Osteocyte (in vitro differentiated cells): ENCODE results near the gene PREP. TPM values are rescaled to one million over a fixed set of nuclear protein-coding genes. Genes with fewer than 3 reads are reported as not detected.

Source experiments
- DNase-seq: peaks from one replicate; pipeline ENCODE4 v3.0.0; 2021; ENCODE audit warnings: mixed read lengths; ENCODE audit not compliant: unreplicated experiment; ENCODE audit errors: extremely low spot score
- H3K27ac Mint-ChIP-seq: one replicate; pipeline ENCODE4 v1.8.0; 2021; ENCODE audit warnings: mild to moderate bottlenecking, mixed read lengths; ENCODE audit not compliant: unreplicated experiment
- H3K27me3 Mint-ChIP-seq: one replicate; pipeline ENCODE4 v1.8.0; 2021; ENCODE audit warnings: mixed read lengths; ENCODE audit not compliant: unreplicated experiment
- H3K36me3 Mint-ChIP-seq: one replicate; pipeline ENCODE4 v1.8.0; 2021; ENCODE audit warnings: mixed read lengths; ENCODE audit not compliant: unreplicated experiment
- H3K4me1 Mint-ChIP-seq: one replicate; pipeline ENCODE4 v1.8.0; 2021; ENCODE audit warnings: mixed read lengths; ENCODE audit not compliant: unreplicated experiment
- H3K4me3 Mint-ChIP-seq: one replicate; pipeline ENCODE4 v1.8.0; 2021; ENCODE audit warnings: mild to moderate bottlenecking, moderate library complexity, mixed read lengths; ENCODE audit not compliant: unreplicated experiment
- H3K9me3 Mint-ChIP-seq: one replicate; pipeline ENCODE4 v1.8.0; 2021; ENCODE audit warnings: mixed read lengths; ENCODE audit not compliant: unreplicated experiment
- total RNA-seq: library from RNA; stranded (reverse); gene quantifications from 2 replicates; pipeline ENCODE4 v1.2.1, GENCODE V29; 2021
- TF ChIP-seq, protein P1 (sequence below): fragments of 200-600 bp; sonication (generic); IDR thresholded peaks from 2 replicates; pipeline ENCODE4 v1.5.0; 2021; ENCODE audit warnings: antibody characterized with exemption, mild to moderate bottlenecking, moderate library complexity

The PREP gene
- total RNA-seq, 1 donor from 2014 or later, result 36.9 TPM

DNA sequence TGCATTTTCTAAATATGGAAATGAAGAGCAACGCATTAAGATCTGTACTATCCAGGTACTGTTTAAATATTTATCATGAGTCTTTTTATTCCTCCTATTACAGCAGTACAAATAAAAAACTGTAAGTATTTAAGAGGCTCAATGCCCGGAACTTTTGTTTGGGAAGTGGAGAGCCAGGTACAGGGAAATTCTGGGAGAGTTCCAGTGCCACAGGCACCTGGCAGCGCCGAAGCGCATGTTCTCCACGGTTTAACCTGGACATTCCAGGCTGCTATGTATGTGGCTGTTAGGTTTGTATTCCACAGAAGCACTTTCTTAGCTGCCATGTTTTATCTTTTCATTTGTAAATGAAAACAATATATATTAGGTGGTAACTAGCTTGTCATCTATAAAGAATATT, 81.7 kb downstream of the PREP start:
- Mint-ChIP-seq H3K9me3 (no peaks in the 10 kb centered on the region), H3K27me3 (no peaks in the 10 kb centered on the region), H3K27ac (no peak overlapping the region), H3K4me1 (peaks cover 25% of the 10 kb centered on the region), H3K4me3 (no peak overlapping the region), H3K36me3 (peaks cover 28% of the 10 kb centered on the region)
- TF ChIP-seq, protein P1, sequence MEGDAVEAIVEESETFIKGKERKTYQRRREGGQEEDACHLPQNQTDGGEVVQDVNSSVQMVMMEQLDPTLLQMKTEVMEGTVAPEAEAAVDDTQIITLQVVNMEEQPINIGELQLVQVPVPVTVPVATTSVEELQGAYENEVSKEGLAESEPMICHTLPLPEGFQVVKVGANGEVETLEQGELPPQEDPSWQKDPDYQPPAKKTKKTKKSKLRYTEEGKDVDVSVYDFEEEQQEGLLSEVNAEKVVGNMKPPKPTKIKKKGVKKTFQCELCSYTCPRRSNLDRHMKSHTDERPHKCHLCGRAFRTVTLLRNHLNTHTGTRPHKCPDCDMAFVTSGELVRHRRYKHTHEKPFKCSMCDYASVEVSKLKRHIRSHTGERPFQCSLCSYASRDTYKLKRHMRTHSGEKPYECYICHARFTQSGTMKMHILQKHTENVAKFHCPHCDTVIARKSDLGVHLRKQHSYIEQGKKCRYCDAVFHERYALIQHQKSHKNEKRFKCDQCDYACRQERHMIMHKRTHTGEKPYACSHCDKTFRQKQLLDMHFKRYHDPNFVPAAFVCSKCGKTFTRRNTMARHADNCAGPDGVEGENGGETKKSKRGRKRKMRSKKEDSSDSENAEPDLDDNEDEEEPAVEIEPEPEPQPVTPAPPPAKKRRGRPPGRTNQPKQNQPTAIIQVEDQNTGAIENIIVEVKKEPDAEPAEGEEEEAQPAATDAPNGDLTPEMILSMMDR, result no peak
- DNase-seq, result no peak

DNA sequence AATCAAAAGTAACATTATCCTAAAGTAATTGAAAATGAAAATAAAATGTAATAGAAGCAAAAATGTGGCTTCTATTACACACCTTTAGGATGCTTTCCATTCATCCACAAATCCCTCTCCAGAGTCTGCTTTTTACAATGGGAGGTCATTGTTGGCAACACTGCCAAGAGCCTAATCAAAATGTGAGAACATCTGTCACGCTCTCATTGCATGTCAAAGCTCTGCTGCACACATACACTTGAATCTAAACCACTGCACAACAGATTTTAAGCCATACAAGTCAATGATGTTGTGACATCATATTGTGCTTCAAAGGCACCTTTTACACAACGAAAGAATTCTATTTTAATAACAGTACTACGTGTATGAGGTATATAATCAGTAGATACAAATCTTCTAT, 82.1 kb downstream of the PREP start:
- H3K4me1 Mint-ChIP-seq, result peaks cover 25% of the 10 kb centered on the region
- no peaks in the 10 kb centered on the region for H3K27me3 Mint-ChIP-seq
- H3K9me3 Mint-ChIP-seq, result no peaks in the 10 kb centered on the region
- TF ChIP-seq, protein P1, result no peak
- no peak overlapping the region for H3K27ac Mint-ChIP-seq
- no peak for DNase-seq
- no peak overlapping the region for H3K4me3 Mint-ChIP-seq
- H3K36me3 Mint-ChIP-seq, result peaks cover 32% of the 10 kb centered on the region

DNA sequence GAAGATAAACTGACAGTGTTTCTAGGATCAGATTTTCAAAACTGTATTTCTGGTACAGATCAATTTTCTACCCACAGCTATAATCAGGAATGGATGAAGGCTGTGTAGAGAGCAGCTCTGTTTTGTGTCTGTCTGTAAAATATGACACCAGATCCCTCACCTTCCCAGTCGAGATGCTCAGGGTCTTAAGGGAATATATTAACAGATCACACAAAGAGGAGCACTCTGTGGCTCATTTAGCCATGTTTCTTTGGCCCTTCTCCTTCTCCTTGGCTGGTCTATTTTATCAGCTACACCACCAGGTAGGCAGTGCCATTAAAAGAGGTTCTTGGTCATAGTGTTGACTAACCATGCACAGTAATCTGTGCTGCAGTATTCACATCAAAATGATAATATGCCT, 82.6 kb downstream of the PREP start:
- no peak for DNase-seq
- peaks cover 31% of the 10 kb centered on the region for H3K36me3 Mint-ChIP-seq
- peaks cover 25% of the 10 kb centered on the region for H3K4me1 Mint-ChIP-seq
- no peaks in the 10 kb centered on the region for H3K27me3 Mint-ChIP-seq
- TF ChIP-seq, protein P1, result no peak
- no peak overlapping the region for H3K4me3 Mint-ChIP-seq
- H3K27ac Mint-ChIP-seq, result no peak overlapping the region
- H3K9me3 Mint-ChIP-seq, result no peaks in the 10 kb centered on the region

DNA sequence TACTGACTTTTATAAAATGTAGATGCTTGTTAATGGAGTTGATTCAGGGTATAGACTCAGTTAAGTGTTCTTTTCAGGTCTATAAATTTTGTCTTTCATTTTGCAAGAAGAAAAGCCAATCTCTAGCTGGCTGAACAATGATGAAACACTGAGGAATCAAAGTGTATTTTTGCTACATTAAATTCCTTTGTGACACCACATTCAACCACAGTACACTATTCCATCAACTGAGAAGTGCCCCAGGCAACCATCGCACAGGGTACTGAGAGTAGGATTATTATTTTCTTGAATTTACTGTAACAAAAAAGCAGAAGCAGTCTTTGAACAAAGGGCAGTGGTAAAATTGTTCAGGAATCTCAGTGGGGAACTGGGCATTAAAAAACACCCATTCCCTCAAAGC, 83.6 kb downstream of the PREP start:
- Mint-ChIP-seq H3K4me3 (no peak overlapping the region), H3K27ac (peak overlapping the region; percentile 89), H3K9me3 (no peaks in the 10 kb centered on the region), H3K4me1 (peaks cover 25% of the 10 kb centered on the region), H3K27me3 (no peaks in the 10 kb centered on the region), H3K36me3 (peaks cover 31% of the 10 kb centered on the region)
- TF ChIP-seq, protein P1, result no peak
- DNase-seq, result no peak

DNA sequence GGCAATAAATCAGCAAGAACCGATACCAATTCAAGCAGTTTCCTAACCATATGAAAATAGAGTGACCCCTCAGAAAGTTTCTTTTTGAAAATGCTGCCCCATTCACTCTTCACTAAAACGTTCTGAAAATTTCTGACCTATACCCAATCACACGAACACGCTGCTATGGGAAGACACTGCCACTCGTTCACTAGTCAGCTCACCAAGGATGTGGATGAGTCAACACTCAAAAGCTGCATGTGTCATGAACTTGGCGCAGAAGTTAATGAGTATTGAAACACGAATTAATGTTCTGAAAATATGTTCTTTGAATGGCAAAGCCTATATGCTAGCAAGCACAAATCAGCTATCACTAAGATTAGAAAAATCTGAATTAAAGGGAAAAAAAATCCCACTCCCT, 84.2 kb downstream of the PREP start:
- Mint-ChIP-seq H3K4me3 (no peak overlapping the region), H3K27ac (peak overlapping the region; percentile 32), H3K9me3 (no peaks in the 10 kb centered on the region), H3K4me1 (peaks cover 25% of the 10 kb centered on the region), H3K27me3 (no peaks in the 10 kb centered on the region), H3K36me3 (peaks cover 31% of the 10 kb centered on the region)
- TF ChIP-seq, protein P1, result no peak
- DNase-seq, result no peak
